ENCODE data around the gene ZNF354C.

GRCh38 chr5:179055841-179056240 is 4.3 kb upstream of the ZNF354C start:
- TF ChIP-seq CTCF (IDR thresholded peaks at IDR 0.05 in 2 of 3, conservative IDR thresholded peaks at IDR 0.05 in 1 of 3; ENCODE audit: control insufficient read depth in 2 of 3, extremely low read depth in 1 of 3, insufficient read depth in 1 of 3, low read depth in 3 of 3, low read length in 3 of 3) (no peak), REST (IDR thresholded peaks at IDR 0.05; ENCODE audit: low read depth, low read length) (no peak), EP300 (IDR thresholded peaks at IDR 0.05; ENCODE audit: borderline replicate concordance in 1 of 2, control insufficient read depth in 1 of 2, low read depth in 2 of 2, low read length in 2 of 2) (no peak)
